A673 (cell line): ENCODE results near the gene PCDHB4.

ENCODE experiments used
- CTCF ChIP-seq: fragments of 300-800, 200-600 bp; sonication (generic); conservative IDR thresholded peaks from 2 replicates; pipeline ENCODE4 v1.5.1; 2017; ENCODE audit warnings: low read depth, mild to moderate bottlenecking, antibody characterized with exemption, low read length, moderate library complexity, mixed read lengths
- EZH2 ChIP-seq: fragments of 200-600 bp; sonication (generic); IDR thresholded peaks from 2 replicates; pipeline ENCODE4 v1.6.1; 2017; ENCODE audit warnings: borderline replicate concordance, low read depth, mild to moderate bottlenecking, mixed read lengths, antibody characterized with exemption, low read length; ENCODE audit not compliant: poor library complexity, severe bottlenecking

GRCh38 chr5:141150224-141150992, 28.8 kb downstream of the PCDHB4 start:
- TF ChIP-seq CTCF (no peak), EZH2 (no peak)
